ENCODE data around the gene FZR1. TPM values are rescaled to one million over a fixed set of nuclear protein-coding genes. Genes with fewer than 3 reads are reported as not detected.

FZR1 gene
- total and polyA plus RNA-seq, 2 experiments from 2014 or later = 48.6 to 68.5 TPM

DNA sequence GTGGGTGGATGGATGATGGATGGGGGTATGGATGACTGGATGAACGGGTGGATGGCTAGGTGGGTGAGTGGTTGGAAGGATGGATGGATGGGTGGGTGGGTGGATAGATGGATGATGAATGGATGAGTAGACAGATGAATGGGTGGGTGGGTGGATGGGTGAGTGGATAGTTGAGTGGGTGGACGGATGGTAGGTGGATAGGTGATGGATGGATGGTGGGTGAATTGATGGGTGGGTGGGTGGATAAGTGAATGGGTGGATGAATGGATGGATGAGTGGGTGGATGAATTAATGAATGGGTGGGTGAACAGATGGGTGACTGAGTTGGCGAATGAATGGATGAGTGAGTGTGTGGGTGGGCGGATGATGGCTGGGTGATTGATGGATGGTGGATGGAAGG, 30.7 kb upstream of the FZR1 start:
- DNase-seq (ENCODE audit: low read depth in 1 of 2, low spot score in 1 of 2) = no peak

DNA sequence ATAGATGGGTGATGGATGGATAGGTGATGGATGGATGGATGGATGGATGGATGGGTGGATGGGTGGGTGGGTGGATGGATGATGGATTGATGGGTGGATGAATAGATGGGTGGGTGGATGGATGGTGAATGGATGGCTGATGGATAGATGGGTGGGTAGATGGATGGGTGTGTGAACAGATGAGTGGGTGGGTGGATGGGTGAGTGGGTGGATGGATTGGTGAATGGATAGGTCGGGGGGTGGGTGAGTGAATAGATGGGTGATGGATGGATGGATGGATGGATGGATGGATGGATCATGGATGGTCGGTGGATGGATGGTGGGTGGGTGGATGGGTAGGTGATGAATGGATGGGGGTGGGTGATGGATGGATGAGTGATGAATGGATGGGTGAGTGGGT, 29.3 kb upstream of the FZR1 start:
- H3K27me3 ChIP-seq = no peaks in the 10 kb centered on the region
- no peaks in the 10 kb centered on the region for H3K9me3 ChIP-seq (ENCODE audit: low read depth)
- DNase-seq (ENCODE audit: low read depth in 1 of 2, low spot score in 1 of 2) = no peak
- no peak overlapping the region for H3K4me3 ChIP-seq
- no peak overlapping the region for H3K27ac ChIP-seq
- no peaks in the 10 kb centered on the region for H3K36me3 ChIP-seq
- TF ChIP-seq, protein P1, sequence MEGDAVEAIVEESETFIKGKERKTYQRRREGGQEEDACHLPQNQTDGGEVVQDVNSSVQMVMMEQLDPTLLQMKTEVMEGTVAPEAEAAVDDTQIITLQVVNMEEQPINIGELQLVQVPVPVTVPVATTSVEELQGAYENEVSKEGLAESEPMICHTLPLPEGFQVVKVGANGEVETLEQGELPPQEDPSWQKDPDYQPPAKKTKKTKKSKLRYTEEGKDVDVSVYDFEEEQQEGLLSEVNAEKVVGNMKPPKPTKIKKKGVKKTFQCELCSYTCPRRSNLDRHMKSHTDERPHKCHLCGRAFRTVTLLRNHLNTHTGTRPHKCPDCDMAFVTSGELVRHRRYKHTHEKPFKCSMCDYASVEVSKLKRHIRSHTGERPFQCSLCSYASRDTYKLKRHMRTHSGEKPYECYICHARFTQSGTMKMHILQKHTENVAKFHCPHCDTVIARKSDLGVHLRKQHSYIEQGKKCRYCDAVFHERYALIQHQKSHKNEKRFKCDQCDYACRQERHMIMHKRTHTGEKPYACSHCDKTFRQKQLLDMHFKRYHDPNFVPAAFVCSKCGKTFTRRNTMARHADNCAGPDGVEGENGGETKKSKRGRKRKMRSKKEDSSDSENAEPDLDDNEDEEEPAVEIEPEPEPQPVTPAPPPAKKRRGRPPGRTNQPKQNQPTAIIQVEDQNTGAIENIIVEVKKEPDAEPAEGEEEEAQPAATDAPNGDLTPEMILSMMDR (IDR thresholded peaks at IDR 0.05; ENCODE audit: low read depth, low read length) = no peak
- H3K4me1 ChIP-seq (ENCODE audit: low read depth) = no peaks in the 10 kb centered on the region

More for the DNA sequence above, 30.7 kb upstream of the FZR1 start:
- Histone ChIP-seq H3K4me1 (ENCODE audit: low read depth) (no peaks in the 10 kb centered on the region), H3K27me3 (no peaks in the 10 kb centered on the region), H3K9me3 (ENCODE audit: low read depth) (no peaks in the 10 kb centered on the region), H3K4me3 (no peak overlapping the region), H3K27ac (no peak overlapping the region), H3K36me3 (no peaks in the 10 kb centered on the region)
- TF ChIP-seq, protein P1 (IDR thresholded peaks at IDR 0.05; ENCODE audit: low read depth, low read length) = no peak

DNA sequence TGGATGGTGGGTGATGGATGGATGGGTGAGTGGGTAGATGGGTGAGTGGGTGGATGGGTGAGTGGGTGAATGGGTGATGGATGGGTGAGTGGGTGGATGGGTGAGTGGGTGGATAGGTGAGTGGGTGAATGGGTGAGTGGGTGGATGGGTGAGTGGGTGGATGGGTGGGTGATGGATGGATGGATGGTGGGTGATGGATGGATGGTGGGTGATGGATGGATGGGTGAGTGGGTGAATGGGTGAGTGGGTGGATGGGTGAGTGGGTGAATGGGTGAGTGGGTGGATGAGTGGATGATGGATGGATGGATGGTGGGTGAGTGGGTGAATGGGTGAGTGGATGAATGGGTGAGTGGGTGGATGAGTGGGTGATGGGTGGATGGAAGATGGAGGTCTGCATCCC, 28.6 kb upstream of the FZR1 start:
- no peak for DNase-seq (ENCODE audit: low read depth in 1 of 2, low spot score in 1 of 2)
- Histone ChIP-seq H3K4me3 (no peak overlapping the region), H3K4me1 (ENCODE audit: low read depth) (no peaks in the 10 kb centered on the region), H3K9me3 (ENCODE audit: low read depth) (no peaks in the 10 kb centered on the region), H3K36me3 (no peaks in the 10 kb centered on the region), H3K27ac (no peak overlapping the region), H3K27me3 (no peaks in the 10 kb centered on the region)
- TF ChIP-seq, protein P1 (IDR thresholded peaks at IDR 0.05; ENCODE audit: low read depth, low read length) = no peak

DNA sequence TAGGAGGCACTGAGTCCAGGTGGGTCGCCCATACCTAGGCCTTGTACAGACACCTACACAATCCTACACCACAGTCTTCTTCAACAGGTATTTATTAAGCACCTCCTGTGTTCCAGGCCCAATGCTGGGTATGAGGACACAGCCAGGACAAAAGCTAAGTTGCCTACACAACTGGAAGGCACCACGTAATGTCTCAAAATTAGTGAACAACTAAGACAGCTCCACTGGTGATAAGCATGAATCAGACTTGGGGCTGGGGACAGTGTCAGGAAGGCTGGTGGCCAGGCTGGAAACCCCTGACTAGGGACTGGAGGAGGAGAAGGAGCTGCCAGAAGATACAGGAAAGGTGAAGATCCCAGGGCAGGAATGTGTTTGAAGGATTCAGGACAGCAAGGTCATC, 28.2 kb upstream of the FZR1 start:
- Histone ChIP-seq H3K9me3 (ENCODE audit: low read depth) (no peaks in the 10 kb centered on the region), H3K27ac (no peak overlapping the region), H3K36me3 (no peaks in the 10 kb centered on the region), H3K4me3 (no peak overlapping the region), H3K27me3 (no peaks in the 10 kb centered on the region), H3K4me1 (ENCODE audit: low read depth) (no peaks in the 10 kb centered on the region)
- TF ChIP-seq, protein P1 (IDR thresholded peaks at IDR 0.05; ENCODE audit: low read depth, low read length) = no peak
- no peak for DNase-seq (ENCODE audit: low read depth in 1 of 2, low spot score in 1 of 2)

DNA sequence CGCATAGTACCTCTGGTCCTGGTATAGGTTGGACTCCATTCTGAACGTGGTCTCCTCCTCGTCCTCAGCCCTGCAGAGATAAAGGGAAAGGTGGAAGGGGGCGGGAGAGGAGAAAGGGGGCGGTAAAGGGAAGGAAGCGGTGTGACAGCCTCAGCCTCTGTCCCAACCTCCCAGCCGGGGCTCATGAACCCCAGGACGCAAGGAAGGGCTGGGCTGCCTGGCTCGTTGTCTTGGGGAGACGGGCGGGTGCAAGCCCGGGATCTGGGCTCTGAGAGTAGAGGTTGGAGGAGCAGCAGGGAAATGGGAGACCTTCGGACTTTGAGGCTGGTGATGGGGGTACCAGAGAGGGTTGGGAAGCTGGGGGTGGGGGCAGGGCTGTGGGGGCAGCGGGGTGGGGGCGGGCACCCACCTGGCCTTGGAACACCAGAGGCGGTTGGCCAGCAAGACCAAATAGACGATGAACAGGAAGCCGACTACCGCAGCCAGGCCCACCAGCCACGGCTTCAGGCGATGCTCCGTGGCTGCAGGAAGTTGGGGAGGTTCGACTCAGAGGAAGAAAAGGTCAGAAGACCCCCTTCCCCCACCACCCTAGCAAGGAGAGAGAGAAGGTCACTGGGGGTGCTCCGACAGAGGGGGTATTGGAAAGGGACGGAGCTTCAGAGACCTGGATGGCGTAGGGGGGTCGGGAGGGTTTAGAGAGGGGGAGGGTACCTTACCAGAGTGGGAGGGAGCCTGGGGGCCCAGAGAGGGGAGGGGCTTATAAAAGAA, 27.5 kb upstream of the FZR1 start:
- Histone ChIP-seq H3K9me3 (ENCODE audit: low read depth) (no peaks in the 10 kb centered on the region), H3K36me3 (no peaks in the 10 kb centered on the region), H3K4me1 (ENCODE audit: low read depth) (no peaks in the 10 kb centered on the region), H3K4me3 (no peak overlapping the region), H3K27me3 (no peaks in the 10 kb centered on the region), H3K27ac (no peak overlapping the region)
- no peak for DNase-seq (ENCODE audit: low read depth in 1 of 2, low spot score in 1 of 2)
- TF ChIP-seq, protein P1 (IDR thresholded peaks at IDR 0.05; ENCODE audit: low read depth, low read length) = no peak

Data from cardiac muscle cell (in vitro differentiated cells and primary cell).